Left colon (tissue), 2 donors: Measurements from ENCODE around the gene LMBR1L. TPM values are rescaled to one million over a fixed set of nuclear protein-coding genes. Genes with fewer than 3 reads are reported as not detected.

Source experiments
- ATAC-seq: fragments of 200-7000 bp; cut with Tn5 transposase; one replicate; pipeline ENCODE4 v1.9.1; 2020; ENCODE audit warnings: mild to moderate bottlenecking, moderate library complexity
- DNase-seq, 2 donors: peaks; one replicate each; pipeline ENCODE4 v3.0.0-alpha.2; 2020
- intact Hi-C, 2 donors: fragments of 100-400 bp; cut with DNase I in 1 of 2; cut with micrococcal nuclease in 1 of 2; formaldehyde crosslinking; loops; one replicate each; pipeline versions ENCODE4 v1.11.2 to v1.14.0; 2022; cut with DNase I, micrococcal nuclease
- total RNA-seq, 2 donors: library from RNA; stranded (reverse); fragmentation: NEBNext Ultra II Directional; extraction: Animal tissue kit (Norgen Biotek cat#: 25700); gene quantifications; one replicate each; pipeline ENCODE4 v1.2.1, GENCODE V29; 2021
- donor health status: DM: no; HTN: no; CAD: no.
- donor health status: DM: yes; HTN: yes; CAD: no.

Gene LMBR1L
- total RNA-seq, 2 donors from 2014 or later = 44.7 to 49.6 TPM

GRCh38 chr12:49126852-49127763 is 16.5 kb upstream of the LMBR1L start:
- intact Hi-C loops = no loop called here

GRCh38 chr12:49121047-49121696 is 10.5 kb upstream of the LMBR1L start:
- intact Hi-C loops = loop anchor here in 1 of 2 donors (5.0 kb wide), 1 partner anchor 34 kb away; no protein-coding TSS in a partner anchor
- peak; percentile 96 for ATAC-seq
- DNase-seq = peak; percentile 42 to 52

More at GRCh38 chr12:49126852-49127763, 16.5 kb upstream of the LMBR1L start:
- DNase-seq (no peak), ATAC-seq (no peak)

GRCh38 chr12:49111206-49111605 is 559 bp upstream of the LMBR1L start:
- DNase-seq (no peak), ATAC-seq (no peak)
- intact Hi-C loops = no loop called here

- DNase-seq (peak; percentile 33 to 57), ATAC-seq (peak; percentile 28)
- intact Hi-C loops = no loop called here
Observed at GRCh38 chr12:49109641-49110463, 795 bp downstream of the LMBR1L start.

GRCh38 chr12:49108958-49109404 is 1.7 kb downstream of the LMBR1L start:
- intact Hi-C loops = no loop called here
- DNase-seq (peak; percentile 60 to 81), ATAC-seq (peak; percentile 59)

- no peak for ATAC-seq
- intact Hi-C loops = no loop called here
- DNase-seq = no peak
Observed at GRCh38 chr12:49105504-49106084, 5.1 kb downstream of the LMBR1L start.

GRCh38 chr12:49104822-49105221 is 5.8 kb downstream of the LMBR1L start:
- intact Hi-C loops = no loop called here
- DNase-seq (no peak), ATAC-seq (no peak)

GRCh38 chr12:49100380-49100779 is 10.3 kb downstream of the LMBR1L start:
- no peak for DNase-seq
- ATAC-seq = no peak
- intact Hi-C loops = no loop called here

- ATAC-seq = no peak
- intact Hi-C loops = no loop called here
- DNase-seq = no peak
Observed at GRCh38 chr12:49098703-49099102, 11.9 kb downstream of the LMBR1L start.

GRCh38 chr12:49098035-49098451 is 12.6 kb downstream of the LMBR1L start:
- peak in 1 of 2 donors; percentile 61 for DNase-seq
- ATAC-seq = peak; percentile 47
- intact Hi-C loops = no loop called here

GRCh38 chr12:49097381-49097780 is 13.3 kb downstream of the LMBR1L start:
- intact Hi-C loops = no loop called here
- no peak for ATAC-seq

GRCh38 chr12:49094975-49095365 is 15.7 kb downstream of the LMBR1L start:
- intact Hi-C loops = no loop called here

More at GRCh38 chr12:49097381-49097780, 13.3 kb downstream of the LMBR1L start:
- DNase-seq = no peak

GRCh38 chr12:49094160-49094974 is 16.3 kb downstream of the LMBR1L start, which contains the start of gene DHH:
DHH (minus strand) TSS chr12:49094801; CDS start chr12:49094512, 289 bp downstream.
- peak in 1 of 2 donors; percentile 35 for DNase-seq
- intact Hi-C loops = no loop called here
- ATAC-seq = peak; percentile 51

More at GRCh38 chr12:49094975-49095365, 15.7 kb downstream of the LMBR1L start:
- DNase-seq (no peak), ATAC-seq (peak; percentile 13)

GRCh38 chr12:49093792-49094159 is 16.9 kb downstream of the LMBR1L start:
- ATAC-seq (no peak), DNase-seq (no peak)
- intact Hi-C loops = no loop called here

- intact Hi-C loops = no loop called here
- DNase-seq (no peak), ATAC-seq (no peak)
Observed at GRCh38 chr12:49092816-49093406, 17.7 kb downstream of the LMBR1L start.

- DNase-seq (peak in 1 of 2 donors; percentile 36), ATAC-seq (no peak)
- intact Hi-C loops = no loop called here
Observed at GRCh38 chr12:49092086-49092815, 18.4 kb downstream of the LMBR1L start.

GRCh38 chr12:49091836-49092085 is 18.9 kb downstream of the LMBR1L start:
- intact Hi-C loops = no loop called here
- DNase-seq = no peak
- ATAC-seq = no peak
